Esophagus muscularis mucosa (tissue), 4 donors: ENCODE data around the gene ELP6. TPM values are rescaled to one million over a fixed set of nuclear protein-coding genes. Genes with fewer than 3 reads are reported as not detected.

Experiments
- DNase-seq: peaks from one replicate; pipeline ENCODE4 v3.0.0-alpha.2; 2017; ENCODE audit errors: extremely low spot score
- H3K27ac ChIP-seq, 4 donors: fragments of 200-600 bp; sonication (generic); replicated peaks in 1 of 4; 1 replicate in 3 of 4; 2 replicates in 1 of 4; pipeline ENCODE4 v1.5.1; 2016 to 2019; ENCODE audit warnings: mild to moderate bottlenecking in 1 of 4
- H3K27me3 ChIP-seq, 4 donors: fragments of 200-600 bp; sonication (generic); one replicate each; pipeline versions ENCODE4 v1.5.1 to v1.6.0; 2016 to 2019
- H3K36me3 ChIP-seq, 4 donors: fragments of 200-600 bp; sonication (generic); one replicate each; pipeline ENCODE4 v1.5.1; 2016 to 2019
- H3K4me1 ChIP-seq, 4 donors: fragments of 200-600 bp; sonication (generic); one replicate each; pipeline ENCODE4 v1.5.1; 2016 to 2019
- H3K4me3 ChIP-seq, 4 donors: fragments of 200-600 bp; sonication (generic); 1 replicate in 2 of 4; 2 replicates in 2 of 4; pipeline ENCODE4 v1.5.1; 2016 to 2019; ENCODE audit warnings: mild to moderate bottlenecking in 4 of 4, moderate library complexity in 1 of 4
- H3K9me3 ChIP-seq, 4 donors: fragments of 200-600 bp; sonication (generic); 1 replicate in 3 of 4; 2 replicates in 1 of 4; pipeline ENCODE4 v1.5.1; 2016 to 2019
- CTCF ChIP-seq, 3 experiments: fragments of 200-600 bp in 2 of 3; fragments of 450-650 bp in 1 of 3; sonication (generic) in 2 of 3; IDR thresholded peaks; one replicate each; pipeline ENCODE4 v1.5.1; 2017 to 2019; ENCODE audit warnings: antibody characterized with exemption in 3 of 3, mild to moderate bottlenecking in 2 of 3, moderate library complexity in 1 of 3
- EP300 ChIP-seq: sonication (generic); formaldehyde crosslinking; IDR thresholded peaks from one replicate; pipeline ENCODE4 v1.6.1; 2017; ENCODE audit warnings: antibody characterized with exemption
- POLR2A ChIP-seq: fragments of 450-650 bp; IDR thresholded peaks from one replicate; pipeline ENCODE4 v1.6.1; 2017; ENCODE audit warnings: antibody characterized with exemption, moderate library complexity, mild to moderate bottlenecking, low read depth
- POLR2AphosphoS5 ChIP-seq, 2 donors: sonication (generic); formaldehyde crosslinking; IDR thresholded peaks; one replicate each; pipeline ENCODE4 v1.6.1; 2017; ENCODE audit warnings: antibody characterized with exemption in 2 of 2
- WGBS: methylation state at CpG from one replicate; pipeline ENCODE4 v1.1.5; 2018; 5-methylcytosine and 5-hydroxymethylcytosine counted together
- intact Hi-C: fragments of 100-400 bp; cut with DNase I; formaldehyde crosslinking; loops from one replicate; pipeline ENCODE4 v1.15.1; 2023
- total RNA-seq, 4 donors: library from RNA; depleted of rRNA; stranded (reverse); fragments of >200 nt; gene quantifications; one replicate each; pipeline versions ENCODE4 v1.1.0 to v1.2.1, GENCODE V29; 2016

Gene ELP6
- total RNA-seq, 4 donors from 2014 or later, result 19.0 to 20.8 (median 19.2) TPM

GRCh38 chr3:47496892-47497291 lies 16.6 kb downstream of the ELP6 start:
- intact Hi-C loops, result no loop called here

GRCh38 chr3:47495886-47496285 lies 17.6 kb downstream of the ELP6 start:
- no peaks in the 10 kb centered on the region for H3K4me1 ChIP-seq
- H3K27me3 ChIP-seq, result no peaks in the 10 kb centered on the region
- no peak for DNase-seq
- no peak overlapping the region for H3K27ac ChIP-seq
- WGBS, result 93% methylated on average over 8 of the region's 8 CpGs
- H3K36me3 ChIP-seq, result peaks cover 27 to 88% (median 62%) of the 10 kb centered on the region in 4 donors
- no peaks in the 10 kb centered on the region for H3K9me3 ChIP-seq
- intact Hi-C loops, result no loop called here
- no peak overlapping the region for H3K4me3 ChIP-seq
- TF ChIP-seq POLR2A, result no peak
- no peak for TF ChIP-seq EP300
- no peak for TF ChIP-seq POLR2AphosphoS5 (IDR thresholded peaks at IDR 0.05)
- TF ChIP-seq CTCF (IDR thresholded peaks at IDR 0.05), result no peak

More at GRCh38 chr3:47496892-47497291, 16.6 kb downstream of the ELP6 start:
- no peak overlapping the region for H3K27ac ChIP-seq
- no peaks in the 10 kb centered on the region for H3K4me1 ChIP-seq
- DNase-seq, result no peak
- no peaks in the 10 kb centered on the region for H3K9me3 ChIP-seq
- H3K36me3 ChIP-seq, result peaks cover 28 to 88% (median 69%) of the 10 kb centered on the region in 4 donors
- H3K4me3 ChIP-seq, result no peak overlapping the region
- TF ChIP-seq POLR2A (no peak), CTCF (IDR thresholded peaks at IDR 0.05) (no peak), POLR2AphosphoS5 (IDR thresholded peaks at IDR 0.05) (no peak), EP300 (no peak)
- H3K27me3 ChIP-seq, result no peaks in the 10 kb centered on the region

GRCh38 chr3:47495111-47495510 lies 18.4 kb downstream of the ELP6 start:
- no peak overlapping the region for H3K27ac ChIP-seq
- H3K4me1 ChIP-seq, result no peaks in the 10 kb centered on the region
- no peaks in the 10 kb centered on the region for H3K27me3 ChIP-seq
- DNase-seq, result no peak
- H3K9me3 ChIP-seq, result no peaks in the 10 kb centered on the region
- H3K4me3 ChIP-seq, result no peak overlapping the region
- H3K36me3 ChIP-seq, result peaks cover 27 to 80% (median 54%) of the 10 kb centered on the region in 4 donors
- 79% methylated on average over 4 of the region's 4 CpGs for whole genome bisulfite sequencing
- intact Hi-C loops, result no loop called here
- TF ChIP-seq POLR2AphosphoS5 (IDR thresholded peaks at IDR 0.05), result no peak
- TF ChIP-seq POLR2A, result no peak
- TF ChIP-seq CTCF (IDR thresholded peaks at IDR 0.05), result no peak
- no peak for TF ChIP-seq EP300

GRCh38 chr3:47491777-47492176 lies 21.7 kb downstream of the ELP6 start:
- Histone ChIP-seq H3K4me3 (no peak overlapping the region), H3K36me3 (peaks cover 14 to 56% (median 23%) of the 10 kb centered on the region in 4 donors), H3K9me3 (no peaks in the 10 kb centered on the region), H3K4me1 (no peaks in the 10 kb centered on the region), H3K27ac (no peak overlapping the region), H3K27me3 (no peaks in the 10 kb centered on the region)
- WGBS, result 81% methylated on average over 12 of the region's 12 CpGs
- no peak for DNase-seq
- intact Hi-C loops, result no loop called here
- TF ChIP-seq POLR2AphosphoS5 (IDR thresholded peaks at IDR 0.05) (no peak), EP300 (no peak), CTCF (IDR thresholded peaks at IDR 0.05) (no peak), POLR2A (no peak)

- no peak overlapping the region for H3K27ac ChIP-seq
- H3K9me3 ChIP-seq, result no peaks in the 10 kb centered on the region
- H3K36me3 ChIP-seq, result peaks cover 11 to 50% (median 19%) of the 10 kb centered on the region in 4 donors
- H3K4me1 ChIP-seq, result no peaks in the 10 kb centered on the region
- no peak overlapping the region for H3K4me3 ChIP-seq
- intact Hi-C loops, result no loop called here
- WGBS, result 82% methylated on average over 3 of the region's 3 CpGs
- DNase-seq, result no peak
- TF ChIP-seq POLR2A (no peak), POLR2AphosphoS5 (IDR thresholded peaks at IDR 0.05) (no peak), EP300 (no peak), CTCF (IDR thresholded peaks at IDR 0.05) (no peak)
- no peaks in the 10 kb centered on the region for H3K27me3 ChIP-seq
These were observed 22.3 kb downstream of the ELP6 start for GRCh38 chr3:47491186-47491585.
